Neural cell (in vitro differentiated cells): ENCODE measurements around the gene KIF13A. TPM values are rescaled to one million over a fixed set of nuclear protein-coding genes. Genes with fewer than 3 reads are reported as not detected.

Experiments used
- H2AFZ ChIP-seq: fragments of 200-600, 300-800 bp; sonication (generic), shearing (Covaris generic); 2 replicates; pipeline ENCODE4 v1.6.0; 2014; ENCODE audit warnings: low read depth, mild to moderate bottlenecking, antibody characterized with exemption, low read length, moderate library complexity
- H3F3A ChIP-seq: fragments of 200-600 bp; shearing (Covaris generic); 2 replicates; pipeline ENCODE4 v1.6.1; 2016; ENCODE audit warnings: mild to moderate bottlenecking, moderate library complexity, mixed read lengths, antibody characterized with exemption, low read length; ENCODE audit not compliant: insufficient read depth, poor library complexity, severe bottlenecking
- H3K27ac ChIP-seq: fragments of 200-600, 300-800 bp; sonication (generic), shearing (Covaris generic); 2 replicates; pipeline ENCODE4 v1.5.1; 2014; ENCODE audit warnings: mild to moderate bottlenecking, low read length, moderate library complexity
- H3K27me3 ChIP-seq: fragments of 300-800, 200-600 bp; sonication (generic), shearing (Covaris generic); 2 replicates; pipeline ENCODE4 v1.6.0; 2014; ENCODE audit warnings: mild to moderate bottlenecking, low read depth, low read length, moderate library complexity; ENCODE audit not compliant: insufficient read depth
- H3K36me3 ChIP-seq: fragments of 300-800, 200-600 bp; sonication (generic), shearing (Covaris generic); 2 replicates; pipeline ENCODE4 v1.5.1; 2014; ENCODE audit warnings: mild to moderate bottlenecking, antibody characterized with exemption, low read length, moderate library complexity; ENCODE audit not compliant: insufficient read depth
- H3K4me2 ChIP-seq: fragments of 300-800, 200-600 bp; sonication (generic), shearing (Covaris generic); 2 replicates; pipeline ENCODE4 v1.6.0; 2014; ENCODE audit warnings: mild to moderate bottlenecking, low read length
- H3K4me3 ChIP-seq: fragments of 300-800, 200-600 bp; sonication (generic), shearing (Covaris generic); 2 replicates; pipeline ENCODE4 v1.5.1; 2014; ENCODE audit warnings: mild to moderate bottlenecking, low read length, moderate library complexity
- H3K79me2 ChIP-seq: fragments of 200-600 bp; shearing (Covaris generic); replicated peaks from 2 replicates; pipeline ENCODE4 v1.6.0; 2014; ENCODE audit warnings: mild to moderate bottlenecking, low read length, moderate library complexity; ENCODE audit not compliant: insufficient read depth
- H3K9ac ChIP-seq: fragments of 300-800, 200-600 bp; sonication (generic), shearing (Covaris generic); 2 replicates; pipeline ENCODE4 v1.6.1; 2016; ENCODE audit warnings: mild to moderate bottlenecking, low read length, mixed read lengths
- H3K9me2 ChIP-seq: fragments of 200-600 bp; shearing (Covaris generic); 2 replicates; pipeline ENCODE4 v1.6.1; 2016; ENCODE audit warnings: mild to moderate bottlenecking, low read length, mixed read lengths; ENCODE audit not compliant: insufficient read depth
- H3K9me3 ChIP-seq: fragments of 200-600, 300-800 bp; sonication (generic), shearing (Covaris generic); 2 replicates; pipeline ENCODE4 v1.6.1; 2016; ENCODE audit warnings: mild to moderate bottlenecking, mixed run types, low read length, moderate library complexity, mixed read lengths
- H4K20me1 ChIP-seq: fragments of 200-600 bp; shearing (Covaris generic); 2 replicates; pipeline ENCODE4 v1.6.1; 2016; ENCODE audit warnings: mild to moderate bottlenecking, mixed run types; ENCODE audit not compliant: insufficient read depth
- EP300 ChIP-seq: fragments of 450-650 bp; conservative IDR thresholded peaks from 2 replicates; pipeline ENCODE4 v1.6.1; 2014; ENCODE audit warnings: antibody characterized with exemption, mild to moderate bottlenecking, moderate library complexity; ENCODE audit not compliant: poor library complexity, severe bottlenecking
- EZH2 ChIP-seq: fragments of 200-600, 300-800 bp; shearing (Covaris generic), sonication (generic); IDR thresholded peaks from 2 replicates; pipeline ENCODE4 v1.6.1; 2014; ENCODE audit warnings: antibody characterized with exemption, low read length, borderline replicate concordance, mild to moderate bottlenecking; ENCODE audit not compliant: insufficient read depth, poor library complexity, severe bottlenecking
- MXI1 ChIP-seq: fragments of 450-650 bp; conservative IDR thresholded peaks from 2 replicates; pipeline ENCODE4 v1.6.1; 2014; ENCODE audit warnings: antibody characterized with exemption, mild to moderate bottlenecking; ENCODE audit not compliant: poor library complexity, severe bottlenecking
- POLR2AphosphoS5 ChIP-seq: IDR thresholded peaks from 2 replicates; pipeline ENCODE4 v1.6.1; 2012
- RAD21 ChIP-seq: fragments of 450-650 bp; conservative IDR thresholded peaks from 2 replicates; pipeline ENCODE4 v1.6.1; 2014; ENCODE audit warnings: antibody characterized with exemption, mild to moderate bottlenecking, moderate library complexity
- REST ChIP-seq: IDR thresholded peaks from 2 replicates; pipeline ENCODE4 v1.6.1; 2012; ENCODE audit warnings: borderline replicate concordance
- SMC3 ChIP-seq: fragments of 450-650 bp; conservative IDR thresholded peaks from 2 replicates; pipeline ENCODE4 v1.6.1; 2014; ENCODE audit warnings: antibody characterized with exemption, mild to moderate bottlenecking, moderate library complexity; ENCODE audit not compliant: poor library complexity
- TAF1 ChIP-seq: IDR thresholded peaks from 2 replicates; pipeline ENCODE4 v1.6.1; 2012; ENCODE audit warnings: low read depth
- polyA plus RNA-seq: library from polyadenylated mRNA; depleted of rRNA; stranded (reverse); fragments of >200 nt; gene quantifications from 2 replicates; pipeline ENCODE4 v1.2.3, GENCODE V29; 2014
- small RNA-seq, 3 experiments: library from RNA; depleted of rRNA; stranded (forward); fragments of <200 nt; gene quantifications; one replicate each; pipeline ENCODE3, GENCODE V24; 2012
- TF ChIP-seq, protein P1 (sequence below): fragments of 450-650 bp; IDR thresholded peaks from 2 replicates; pipeline ENCODE4 v1.5.1; 2014; ENCODE audit warnings: antibody characterized with exemption, mild to moderate bottlenecking, moderate library complexity; ENCODE audit not compliant: poor library complexity, severe bottlenecking

The KIF13A gene
- polyA plus RNA-seq, 1 donor from 2014 or later, result 9.4 TPM

GRCh38 chr6:17709476-17709875, 278.0 kb downstream of the KIF13A start:
- TF ChIP-seq POLR2AphosphoS5 (no peak), REST (no peak), EZH2 (no peak), SMC3 (no peak), MXI1 (no peak), RAD21 (no peak), TAF1 (no peak), EP300 (no peak)
- TF ChIP-seq, protein P1, sequence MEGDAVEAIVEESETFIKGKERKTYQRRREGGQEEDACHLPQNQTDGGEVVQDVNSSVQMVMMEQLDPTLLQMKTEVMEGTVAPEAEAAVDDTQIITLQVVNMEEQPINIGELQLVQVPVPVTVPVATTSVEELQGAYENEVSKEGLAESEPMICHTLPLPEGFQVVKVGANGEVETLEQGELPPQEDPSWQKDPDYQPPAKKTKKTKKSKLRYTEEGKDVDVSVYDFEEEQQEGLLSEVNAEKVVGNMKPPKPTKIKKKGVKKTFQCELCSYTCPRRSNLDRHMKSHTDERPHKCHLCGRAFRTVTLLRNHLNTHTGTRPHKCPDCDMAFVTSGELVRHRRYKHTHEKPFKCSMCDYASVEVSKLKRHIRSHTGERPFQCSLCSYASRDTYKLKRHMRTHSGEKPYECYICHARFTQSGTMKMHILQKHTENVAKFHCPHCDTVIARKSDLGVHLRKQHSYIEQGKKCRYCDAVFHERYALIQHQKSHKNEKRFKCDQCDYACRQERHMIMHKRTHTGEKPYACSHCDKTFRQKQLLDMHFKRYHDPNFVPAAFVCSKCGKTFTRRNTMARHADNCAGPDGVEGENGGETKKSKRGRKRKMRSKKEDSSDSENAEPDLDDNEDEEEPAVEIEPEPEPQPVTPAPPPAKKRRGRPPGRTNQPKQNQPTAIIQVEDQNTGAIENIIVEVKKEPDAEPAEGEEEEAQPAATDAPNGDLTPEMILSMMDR, result no peak
- Histone ChIP-seq H3K9me2 (no peaks in the 10 kb centered on the region), H3F3A (no peaks in the 10 kb centered on the region), H3K4me2 (no peak overlapping the region), H3K27ac (no peak overlapping the region), H3K79me2 (peaks cover 15% of the 10 kb centered on the region), H3K4me3 (no peak overlapping the region), H4K20me1 (no peaks in the 10 kb centered on the region), H3K9ac (no peak overlapping the region), H2AFZ (no peak overlapping the region), H3K9me3 (no peaks in the 10 kb centered on the region), H3K27me3 (no peaks in the 10 kb centered on the region), H3K36me3 (no peaks in the 10 kb centered on the region)

Small RNA genes lying within 50 kb of the gene (small RNA-seq; reads per million reads assigned to genes)
- gene RF00019 (0 to 1.2 (median 0) reads per million in 3 experiments), gene RNA5SP204 (0.58 to 1.6 (median 1.4) reads per million in 3 experiments)

Other genes starting within 250 kb of the KIF13A start
- 0.32 and 1.2 TPM in 2 replicates for gene NHLRC1, start 135.0 kb upstream of the KIF13A start, polyA plus RNA-seq
- gene TPMT, start 167.4 kb upstream of the KIF13A start, polyA plus RNA-seq, result 5.6 and 5.7 TPM in 2 replicates
- gene KDM1B, start 167.8 kb upstream of the KIF13A start, polyA plus RNA-seq, result 19.6 and 24.5 TPM in 2 replicates